HCEC 1CT (cell line): ENCODE results near the gene GGT1.
"Not testable (repeated sequence)": the region's sequence is repeated elsewhere in the genome, so short reads cannot be mapped to it uniquely, and the experiment has no call there.

Experiments
- DNase-seq: peaks from one replicate; pipeline ENCODE4 v3.0.0-alpha.2; 2017

The GGT1 gene

GRCh38 chr22:24602847-24603769 lies at the start of gene GGT1:
GGT1 (plus strand) TSS chr22:24603193; CDS start chr22:24611082, 7,889 bp downstream.
- DNase-seq = not testable (repeated sequence)

DNA sequence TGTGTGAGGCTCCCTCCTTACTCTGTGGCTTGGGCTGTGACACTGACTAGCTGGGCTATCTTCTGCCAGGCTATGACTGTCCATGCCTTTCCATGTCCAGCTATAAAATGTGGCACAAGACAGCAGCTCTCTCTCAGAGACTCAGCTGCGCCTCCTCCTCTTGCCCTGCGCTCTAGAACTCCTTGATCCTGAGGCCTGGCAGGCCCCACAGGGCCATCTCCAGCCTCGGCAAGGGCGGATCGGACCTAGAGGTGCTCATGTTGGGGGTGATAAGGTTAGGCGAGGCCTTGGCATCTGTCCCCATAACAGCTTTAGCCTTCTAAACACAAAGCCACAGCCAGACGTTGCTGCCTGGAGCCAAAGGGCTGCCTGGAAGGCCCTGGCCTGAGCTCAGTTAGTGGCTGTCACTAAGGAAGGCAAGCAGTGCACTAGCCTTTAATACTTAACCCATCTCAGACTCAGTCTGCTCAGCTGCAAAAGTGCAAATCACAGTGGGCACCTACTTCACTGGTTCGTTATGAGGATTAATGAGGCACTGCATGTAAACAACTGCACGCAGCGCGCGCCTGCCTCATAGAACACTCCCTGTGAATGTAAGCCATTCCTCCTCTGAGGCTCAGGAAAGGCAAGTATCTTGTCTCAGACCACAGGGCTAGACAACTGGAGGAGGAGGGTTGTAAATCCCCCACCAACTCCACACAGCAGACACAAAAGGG lies 49.2 kb upstream of the GGT1 start:
- no peak for DNase-seq

- peak; percentile 29 for DNase-seq
These were observed 48.5 kb upstream of the GGT1 start, which contains the start of gene GUCD1 for GRCh38 chr22:24554313-24555164. GUCD1 (minus strand) TSS chr22:24555138; CDS start chr22:24554991, 147 bp downstream.

DNA sequence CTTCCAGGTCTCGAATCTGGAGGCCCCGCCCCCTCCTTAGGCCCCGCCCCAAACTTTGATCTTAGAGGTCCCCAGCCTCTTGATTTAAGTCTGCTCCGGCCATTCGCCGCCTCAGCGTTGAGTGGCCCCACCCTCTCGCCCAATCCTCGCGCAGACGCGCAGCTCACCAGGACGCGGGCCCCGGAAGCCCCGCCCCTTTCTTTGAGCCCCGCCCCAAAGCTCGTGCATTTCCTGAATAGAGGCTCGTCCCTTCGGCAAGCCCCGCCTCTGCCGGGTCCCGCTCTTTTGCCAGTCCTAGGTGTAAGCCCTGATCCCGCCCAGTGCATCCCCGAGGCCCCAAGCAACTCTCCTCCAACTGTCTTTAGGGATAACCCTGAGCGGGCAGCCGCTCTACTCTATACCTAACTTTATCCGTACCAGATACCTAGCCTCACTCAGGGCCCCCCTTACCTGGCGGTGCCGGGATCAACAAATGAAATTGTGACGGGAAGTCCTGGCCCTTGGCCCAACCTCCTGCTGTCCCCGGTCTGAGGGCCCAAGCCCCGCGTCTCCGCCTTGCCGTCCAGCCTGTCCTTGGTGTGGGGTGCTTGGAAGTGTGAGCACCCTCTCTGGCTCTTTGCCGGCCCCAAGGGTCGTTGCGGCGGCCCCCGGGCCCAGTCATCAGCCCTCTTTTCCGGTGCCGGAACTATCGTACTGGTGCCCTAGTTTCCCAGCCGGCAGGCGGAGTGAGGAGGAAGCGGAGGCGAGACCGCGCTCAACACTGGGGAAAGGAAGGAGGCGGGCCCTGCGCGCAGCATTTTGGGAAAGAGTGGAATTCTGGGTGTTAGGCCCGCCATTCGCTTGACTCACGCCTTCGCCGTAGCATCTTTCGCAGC lies 47.6 kb upstream of the GGT1 start, which contains the start of gene SNRPD3:
SNRPD3 (plus strand) TSS at position 835 of the 875 bp plus-strand sequence. CDS start 1,676 bp downstream, outside the sequence.
- DNase-seq = peak; percentile 97

DNA sequence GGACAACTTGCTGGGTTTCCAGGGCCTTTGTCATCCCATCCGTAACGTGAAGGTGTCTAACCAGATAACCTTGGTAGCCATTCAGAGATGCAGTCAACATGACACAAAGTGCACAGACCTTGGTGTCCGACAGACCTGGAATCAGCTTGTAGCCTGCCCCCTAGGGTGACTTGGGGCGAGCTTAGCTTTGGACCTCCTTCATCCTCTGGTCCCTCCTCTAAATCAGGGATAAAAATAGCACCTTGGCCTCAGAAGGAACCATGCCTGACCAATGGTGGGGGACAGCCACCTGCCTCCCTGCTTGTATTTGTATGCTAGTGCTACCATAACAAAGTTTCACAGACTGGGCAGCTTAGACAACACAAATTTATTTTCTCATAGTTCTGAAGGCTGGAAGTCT lies 43.5 kb upstream of the GGT1 start:
- no peak for DNase-seq

DNA sequence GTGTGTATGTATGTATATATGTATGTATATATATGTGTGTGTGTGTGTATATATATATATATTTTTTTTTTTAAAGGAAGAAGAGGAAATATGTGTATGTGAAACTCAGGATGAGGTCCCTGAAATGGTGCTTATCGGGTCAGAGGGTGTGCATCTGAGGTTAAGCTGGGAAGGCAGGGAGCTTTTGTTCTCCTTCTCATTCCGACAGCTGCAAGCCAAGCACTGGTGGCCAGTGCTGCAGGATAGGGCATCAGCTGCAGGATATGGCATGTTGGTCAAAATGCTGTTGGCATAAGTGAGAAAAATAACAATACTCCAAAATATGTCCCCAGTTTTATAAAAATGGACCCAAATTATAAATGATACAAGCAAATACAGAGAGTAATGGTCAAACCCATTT lies 39.7 kb upstream of the GGT1 start:
- no peak for DNase-seq

DNA sequence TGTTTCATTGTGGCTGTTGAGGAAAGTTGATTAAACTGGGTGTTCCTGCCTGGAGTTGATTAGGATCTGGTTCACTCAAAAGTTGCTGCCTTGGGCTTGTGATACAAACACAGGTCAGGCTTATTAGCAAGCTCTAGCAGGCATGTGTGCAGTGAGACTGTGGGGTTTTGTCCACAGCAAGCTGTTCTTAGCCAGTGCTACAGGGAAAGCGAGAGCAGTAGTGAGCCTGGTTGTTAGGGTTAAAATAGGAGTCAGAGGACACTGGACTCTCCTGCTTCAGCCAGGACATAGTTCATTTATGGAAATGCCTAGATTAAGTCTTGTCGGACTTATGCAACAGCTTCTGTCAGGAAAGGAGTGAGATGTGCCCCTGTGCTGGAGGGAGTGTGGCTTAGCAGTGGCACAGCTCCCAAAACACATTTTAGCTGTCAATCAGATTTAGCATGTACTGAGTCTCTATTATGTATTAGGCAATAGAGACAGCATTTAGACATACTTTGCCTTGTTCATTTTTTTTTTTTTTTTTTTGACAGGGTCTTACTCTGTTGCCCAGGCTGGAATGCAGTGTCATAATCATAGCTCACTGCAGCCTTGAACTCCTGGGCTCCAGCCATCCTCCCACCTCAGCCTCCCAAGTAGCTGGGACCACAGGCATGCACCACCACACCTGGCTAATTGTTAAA lies 38.5 kb upstream of the GGT1 start:
- no peak for DNase-seq

- DNase-seq = no peak
These were observed 37.9 kb upstream of the GGT1 start for GRCh38 chr22:24565077-24565476.

DNA sequence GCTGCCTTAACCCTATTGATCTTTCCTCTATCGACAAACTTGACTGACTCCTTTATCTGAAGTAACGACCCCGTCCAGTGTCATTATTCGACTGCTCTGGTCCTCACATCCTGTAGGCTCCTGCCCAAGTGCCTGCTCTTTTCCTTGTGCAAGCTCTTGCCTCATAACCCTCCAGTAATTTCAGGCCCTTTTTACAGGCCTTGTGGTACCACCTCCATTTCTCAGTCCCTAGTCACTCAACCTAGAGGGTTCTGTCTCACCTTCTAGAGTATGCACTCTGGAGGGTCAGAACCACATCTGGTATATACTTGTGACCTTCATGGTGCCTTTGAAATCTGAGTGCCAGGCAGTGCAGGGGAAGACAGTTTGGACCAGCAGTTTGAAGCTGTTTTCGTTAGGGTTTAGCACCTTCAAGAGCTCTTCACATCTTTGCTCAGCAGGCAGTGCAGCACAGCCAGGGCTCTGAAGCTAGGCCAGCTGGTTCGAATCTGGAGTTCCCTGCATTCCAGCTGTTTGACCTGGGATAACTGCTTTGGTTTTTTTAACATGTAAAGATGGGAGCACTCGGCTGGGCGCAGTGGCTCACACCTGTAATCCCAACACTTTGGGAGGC lies 36.0 kb upstream of the GGT1 start:
- DNase-seq = no peak

- no peak for DNase-seq
These were observed 35.3 kb upstream of the GGT1 start for GRCh38 chr22:24567668-24568067.

DNA sequence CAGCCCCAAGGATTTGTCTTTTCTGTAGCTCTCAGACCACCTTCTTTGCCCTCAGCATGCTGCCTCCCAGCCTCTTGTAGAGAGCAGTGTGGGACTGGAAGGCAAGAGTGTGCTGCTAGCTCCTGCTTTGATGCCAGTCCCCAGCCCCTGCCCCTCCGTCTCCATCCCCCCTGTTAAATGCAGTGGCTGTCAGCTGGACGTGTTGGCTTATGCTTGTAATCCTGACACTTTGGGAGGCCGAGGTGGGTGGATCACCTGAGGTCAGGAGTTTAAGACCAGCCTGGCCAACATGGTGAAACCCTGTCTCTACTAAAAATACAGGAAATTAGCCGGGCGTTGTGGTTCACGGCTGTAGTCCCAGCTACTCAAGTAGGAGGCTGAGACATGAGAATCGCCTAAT lies 31.7 kb upstream of the GGT1 start:
- DNase-seq = no peak

GRCh38 chr22:24576778-24577177 lies 26.2 kb upstream of the GGT1 start:
- no peak for DNase-seq

- DNase-seq = peak; percentile 18
These were observed 24.4 kb upstream of the GGT1 start for GRCh38 chr22:24578355-24579257.

- DNase-seq = no peak
These were observed 23.8 kb upstream of the GGT1 start for GRCh38 chr22:24579258-24579601.

DNA sequence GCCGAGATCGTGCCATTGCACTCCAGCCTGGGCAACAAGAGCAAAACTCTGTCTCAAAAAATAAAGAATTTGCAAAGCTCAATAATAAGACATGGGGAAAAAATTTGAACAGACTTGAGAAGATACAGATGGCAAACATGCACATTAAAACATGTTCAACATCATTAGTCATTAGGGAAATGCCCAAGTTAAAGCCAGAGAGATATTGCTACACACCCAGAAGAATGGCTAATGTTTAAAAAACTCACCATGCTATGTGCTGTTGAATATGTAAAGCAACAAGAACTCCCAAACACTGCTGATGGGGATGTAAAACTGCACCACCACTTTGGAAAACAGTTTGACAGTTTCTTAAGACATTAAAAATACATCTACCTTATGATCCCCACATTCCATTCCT lies 22.7 kb upstream of the GGT1 start:
- DNase-seq = peak; percentile 88

DNA sequence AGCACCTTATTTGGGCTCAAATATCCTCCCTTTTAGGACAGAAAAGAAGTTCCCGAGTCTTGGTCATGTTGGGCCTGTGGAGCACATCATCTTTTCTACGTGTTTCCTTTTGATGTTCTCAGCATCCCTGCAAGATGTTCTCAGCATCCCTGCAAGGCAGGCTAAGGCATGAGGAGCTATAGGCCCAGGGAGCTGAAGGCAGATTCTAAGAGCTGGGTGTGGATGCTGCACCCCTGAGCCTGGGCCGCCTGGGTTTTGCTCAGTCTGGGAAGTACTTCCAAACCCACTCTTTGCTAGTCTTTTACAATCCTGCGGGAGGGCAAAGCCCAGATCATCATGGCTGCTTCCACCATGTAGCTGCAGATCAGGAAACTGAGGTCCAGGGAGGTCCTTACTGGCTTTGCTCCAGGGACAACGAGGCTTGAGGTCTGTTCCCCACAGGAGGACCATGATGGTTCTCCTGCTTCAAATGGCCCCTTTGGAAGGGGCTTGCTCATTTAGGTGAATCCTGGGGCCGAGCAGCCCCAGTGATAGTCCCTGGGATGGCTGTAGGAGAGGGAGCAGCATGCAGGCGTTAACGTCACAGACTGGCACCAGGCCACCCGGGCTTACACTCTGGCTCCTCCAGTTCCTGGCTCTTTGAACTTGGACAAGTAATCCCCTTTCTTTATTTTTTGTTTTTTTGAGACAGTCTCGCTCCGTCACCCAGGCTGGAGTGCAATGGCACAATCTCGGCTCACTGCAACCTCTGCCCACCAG lies 20.8 kb upstream of the GGT1 start:
- DNase-seq = no peak

DNA sequence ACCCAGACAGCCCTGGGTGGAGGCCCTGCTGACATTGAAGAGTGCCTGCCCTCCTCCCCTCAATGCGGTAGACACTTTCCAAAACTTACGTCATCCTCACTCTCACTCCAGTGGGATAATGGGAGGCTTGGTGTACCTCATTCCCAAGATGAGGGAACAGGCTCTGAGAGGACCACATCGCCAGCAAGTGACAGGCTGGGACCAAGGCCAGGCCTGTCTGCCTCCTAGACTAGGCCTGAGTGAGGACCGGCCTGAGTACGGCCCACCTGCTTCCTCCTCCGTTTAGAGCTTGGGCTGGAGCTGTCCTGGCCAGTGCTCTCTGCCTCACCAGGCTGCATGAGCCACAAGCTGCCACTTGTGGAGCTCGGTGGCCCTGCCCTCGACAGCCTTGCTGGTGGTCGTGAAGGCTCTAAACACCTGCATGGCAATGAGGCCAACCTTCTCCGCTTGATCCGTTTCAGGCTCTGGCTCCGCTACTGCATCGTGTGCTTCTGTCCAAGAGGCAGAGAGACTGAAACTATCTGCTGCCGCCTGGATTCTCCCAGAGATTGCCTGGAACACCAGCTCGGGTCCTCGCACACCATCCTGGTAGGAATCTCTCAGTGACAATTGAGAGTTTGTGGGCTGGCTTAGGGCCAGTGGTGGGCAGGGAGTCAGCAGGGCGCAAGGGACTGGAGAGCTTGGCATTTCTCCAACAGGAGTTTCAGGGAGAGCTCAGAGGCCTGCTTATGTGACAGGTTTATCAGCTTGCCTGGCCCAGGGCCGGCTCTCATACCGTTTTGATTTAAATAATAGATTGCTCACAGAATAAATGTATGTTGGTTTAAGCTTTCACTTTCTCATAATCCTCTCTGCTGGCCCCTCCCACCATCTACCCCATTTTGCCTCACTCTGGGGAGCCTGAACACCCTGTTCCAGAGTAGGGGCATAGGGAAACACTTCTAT lies 19.5 kb upstream of the GGT1 start:
- DNase-seq = no peak
